A549 (cell line): ENCODE results near the gene COL3A1. TPM values are rescaled to one million over a fixed set of nuclear protein-coding genes. Genes with fewer than 3 reads are reported as not detected.

Experiments
- ATAC-seq, 2 experiments: fragments of 200-7000 bp in 1 of 2; fragments of >200 bp in 1 of 2; cut with Nextera tagmentation in 1 of 2; cut with Tn5 transposase in 1 of 2; 3 replicates each; pipeline versions ENCODE4 v1.8.0 to v1.9.1; 2018 to 2020; ENCODE audit warnings: mild to moderate bottlenecking in 1 of 2, moderate library complexity in 1 of 2
- CTCF ChIA-PET: fragments of 300-600 bp; sonication (Branson Sonifier 250); formaldehyde crosslinking; extraction: SDS; loops from one replicate; lab custom pipeline; 2021; ENCODE audit warnings: antibody characterized with exemption, inconsistent platforms; lab: Yijun Ruan, JAX
- POLR2A ChIA-PET: fragments of 350-600 bp; formaldehyde crosslinking; extraction: SDS; loops from one replicate; lab custom pipeline; 2021; ENCODE audit warnings: antibody characterized with exemption, inconsistent platforms; lab: Yijun Ruan, JAX
- DNase-seq, 2 experiments: peaks; one replicate each; pipeline versions ENCODE4 v3.0.0 to v3.0.0-alpha.2; 2011 to 2016; ENCODE audit warnings: low read depth in 1 of 2, low spot score in 1 of 2
- FAIRE-seq: peaks from 2 replicates; lab custom pipeline; 2011; peaks lifted over from hg19 to GRCh38; lab: Jason Lieb, UNC
- H3K27ac ChIP-seq, 2 experiments: fragments of >200 bp; sonication (Bioruptor Twin); formaldehyde crosslinking; 3 replicates each; pipeline ENCODE4 v1.5.1; 2016 to 2017
- H3K4me1 ChIP-seq: fragments of >200 bp; sonication (Bioruptor Twin); formaldehyde crosslinking; 3 replicates; pipeline ENCODE4 v1.6.1; 2016
- H3K4me2 ChIP-seq: fragments of >200 bp; sonication (Bioruptor Twin); formaldehyde crosslinking; 3 replicates; pipeline ENCODE4 v1.6.1; 2016
- H3K4me3 ChIP-seq: fragments of >200 bp; sonication (Bioruptor Twin); formaldehyde crosslinking; 3 replicates; pipeline ENCODE4 v1.5.1; 2016
- H3K9me3 ChIP-seq: fragments of >200 bp; sonication (Bioruptor Twin); formaldehyde crosslinking; 3 replicates; pipeline ENCODE4 v1.6.1; 2016
- BHLHE40 ChIP-seq: IDR thresholded peaks from 2 replicates; pipeline ENCODE4 v1.6.1; 2012; ENCODE audit warnings: low read depth, low read length, inconsistent platforms
- CEBPB ChIP-seq, 2 experiments: fragments of >200 bp in 1 of 2; sonication (Bioruptor Twin) in 1 of 2; formaldehyde crosslinking in 1 of 2; IDR thresholded peaks; 2 replicates each; pipeline ENCODE4 v1.6.1; 2012 to 2016
- CHD2 ChIP-seq: fragments of 150-350 bp; IDR thresholded peaks from 2 replicates; pipeline ENCODE4 v1.6.1; 2014; ENCODE audit warnings: low read length; ENCODE audit not compliant: partially characterized antibody
- CTCF ChIP-seq: fragments of >200 bp; sonication (Bioruptor Twin); formaldehyde crosslinking; IDR thresholded peaks from 3 replicates; pipeline ENCODE4 v1.5.1; 2016
- EHF ChIP-seq: fragments of 250-450 bp; sonication (Bioruptor Pico); IDR thresholded peaks from 2 replicates; pipeline ENCODE4 v1.5.0; 2020; ENCODE audit warnings: mild to moderate bottlenecking
- ELK1 ChIP-seq: fragments of 150-350 bp; IDR thresholded peaks from 2 replicates; pipeline ENCODE4 v1.6.1; 2014; ENCODE audit warnings: low read depth, mild to moderate bottlenecking, low read length
- ESRRA ChIP-seq: fragments of 150-350 bp; IDR thresholded peaks from 2 replicates; pipeline ENCODE4 v1.6.1; 2014; ENCODE audit warnings: mild to moderate bottlenecking, low read length, borderline replicate concordance
- GATA3 ChIP-seq: IDR thresholded peaks from 2 replicates; pipeline ENCODE4 v1.6.1; 2012; ENCODE audit warnings: borderline replicate concordance
- HEYL ChIP-seq: fragments of 250-450 bp; sonication (Bioruptor Pico); IDR thresholded peaks from 2 replicates; pipeline ENCODE4 v1.8.0; 2021; ENCODE audit warnings: mild to moderate bottlenecking, moderate library complexity
- HOXA7 ChIP-seq: fragments of 250-450 bp; sonication (Bioruptor Pico); IDR thresholded peaks from 2 replicates; pipeline ENCODE4 v1.5.0; 2020; ENCODE audit warnings: mild to moderate bottlenecking, moderate library complexity
- KDM1A ChIP-seq: fragments of 200-600 bp; sonication (generic); IDR thresholded peaks from 2 replicates; pipeline ENCODE4 v1.6.1; 2016; ENCODE audit warnings: low read depth, mild to moderate bottlenecking
- NR3C1 ChIP-seq: fragments of >200 bp; sonication (Bioruptor Twin); formaldehyde crosslinking; IDR thresholded peaks from 3 replicates; pipeline ENCODE4 v1.6.1; 2017
- PBX3 ChIP-seq: IDR thresholded peaks from 2 replicates; pipeline ENCODE4 v1.6.1; 2012
- RAD21 ChIP-seq, 2 experiments: fragments of >200 bp in 1 of 2; sonication (Bioruptor Twin) in 1 of 2; formaldehyde crosslinking in 1 of 2; IDR thresholded peaks in 1 of 2; conservative IDR thresholded peaks in 1 of 2; 2 replicates in 1 of 2; 3 replicates in 1 of 2; pipeline ENCODE4 v1.6.1; 2012 to 2018; ENCODE audit warnings: inconsistent platforms in 1 of 2
- RFX5 ChIP-seq: fragments of 450-650 bp; IDR thresholded peaks from 2 replicates; pipeline ENCODE4 v1.7.1; 2014; ENCODE audit warnings: antibody characterized with exemption, mild to moderate bottlenecking, moderate library complexity
- RNF2 ChIP-seq: fragments of 200-600 bp; sonication (generic); IDR thresholded peaks from 2 replicates; pipeline ENCODE4 v1.6.1; 2016; ENCODE audit warnings: low read depth, mild to moderate bottlenecking, antibody characterized with exemption, moderate library complexity, borderline replicate concordance
- TP53 ChIP-seq: fragments of 250-450 bp; sonication (Bioruptor Pico); IDR thresholded peaks from 2 replicates; pipeline ENCODE4 v1.5.0; 2021; ENCODE audit warnings: mild to moderate bottlenecking, moderate library complexity
- USF2 ChIP-seq: fragments of 450-650 bp; IDR thresholded peaks from 2 replicates; pipeline ENCODE4 v1.6.1; 2014; ENCODE audit warnings: antibody characterized with exemption
- ZFP36 ChIP-seq: fragments of 450-650 bp; IDR thresholded peaks from 2 replicates; pipeline ENCODE4 v1.6.1; 2014; ENCODE audit warnings: borderline replicate concordance; ENCODE audit not compliant: partially characterized antibody
- ZSCAN20 ChIP-seq: fragments of 250-450 bp; sonication (Bioruptor Pico); IDR thresholded peaks from 2 replicates; pipeline ENCODE4 v1.8.0; 2022; ENCODE audit warnings: mild to moderate bottlenecking, moderate library complexity
- WGBS: methylation state at CpG from one replicate; pipeline ENCODE4 v1.1.6; 2017; ENCODE audit errors: missing lambda C conversion rate; 5-methylcytosine and 5-hydroxymethylcytosine counted together
- polyA plus RNA-seq, 4 experiments: library from polyadenylated mRNA; depleted of rRNA in 3 of 4; stranded (reverse); fragments of >200 nt; fragmentation: RNase III in 1 of 4; extraction: RNeasy Plus Mini Kit Qiagen cat#74134 plus additional on column Dnase treatment in 1 of 4; gene quantifications; 2 replicates in 3 of 4; 3 replicates in 1 of 4; pipeline ENCODE4 v1.2.3, GENCODE V29; 2011 to 2017
- TF ChIP-seq, protein P1 (sequence below): IDR thresholded peaks from 2 replicates; pipeline ENCODE4 v1.6.1; 2012

COL3A1 gene
- polyA plus RNA-seq, 2 of the 4 experiments (the other 2 are of a cell fraction), result 0.70 to 3.2 TPM

DNA sequence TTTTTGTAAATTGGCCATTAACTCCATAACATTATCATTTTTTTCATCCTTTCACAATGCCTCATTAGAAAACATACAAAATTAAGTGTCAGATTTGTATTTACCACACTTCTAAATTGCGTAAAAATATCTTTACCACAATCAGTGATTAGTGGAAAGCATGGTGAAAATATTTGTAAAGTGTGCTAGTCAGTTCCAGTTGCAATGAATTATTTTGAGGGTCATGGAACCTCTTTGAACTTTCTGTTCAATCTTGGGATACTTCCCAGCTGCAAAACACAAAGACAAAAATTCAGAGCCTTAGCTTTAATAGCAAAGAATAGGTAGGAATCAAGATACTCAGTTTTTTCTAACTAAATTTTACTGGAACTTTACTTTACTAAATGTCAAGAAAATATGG is 4.0 kb upstream of the COL3A1 start (continued):
- no peak for TF ChIP-seq ZSCAN20 (CRISPR knock-in tag)
- no peak for TF ChIP-seq RNF2
- TF ChIP-seq, all 56 proteins: peak for 0

GRCh38 chr2:188971432-188971861 is 2.7 kb upstream of the COL3A1 start:
- Histone ChIP-seq H3K4me3 (no peak overlapping the region), H3K4me1 (0 out of 3 replicates have a peak, but pooled peaks cover 10% of the 10 kb centered on the region), H3K9me3 (no peaks in the 10 kb centered on the region), H3K4me2 (no peak overlapping the region), H3K27ac (no peak overlapping the region)
- TF ChIP-seq TP53 (CRISPR knock-in tag) (no peak), RFX5 (no peak), PBX3 (no peak), ZSCAN20 (CRISPR knock-in tag) (no peak)
- DNase-seq, result no peak
- ATAC-seq, result no peak
- CTCF ChIA-PET, result no interaction called here
- no peak for FAIRE-seq
- WGBS, result 88% methylated on average over 1 of the region's 1 CpG
- POLR2A ChIA-PET, result no interaction called here

DNA sequence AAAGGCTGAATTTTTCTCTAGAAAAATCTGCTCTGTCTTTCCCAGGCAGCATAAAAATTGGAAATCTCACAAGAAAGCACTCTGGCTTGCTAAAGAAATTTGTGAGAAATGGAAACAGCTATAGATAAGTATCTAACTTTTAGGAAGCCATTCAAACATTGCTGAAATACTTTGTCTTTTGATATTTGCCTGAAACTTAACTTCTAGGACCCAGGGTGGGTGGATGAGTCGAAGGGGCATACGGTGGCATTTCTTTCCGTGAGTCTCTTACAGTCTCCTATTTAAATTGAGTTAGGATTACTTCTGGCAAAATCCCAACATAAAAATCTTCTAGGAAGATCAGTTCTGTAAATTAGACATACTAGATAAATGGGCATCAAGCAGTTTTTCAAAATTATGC is 532 bp upstream of the COL3A1 start:
- Histone ChIP-seq H3K27ac (no peak overlapping the region), H3K9me3 (no peaks in the 10 kb centered on the region)
- DNase-seq, result no peak
- 76% methylated on average over 3 of the region's 3 CpGs for WGBS
- POLR2A ChIA-PET, result no interaction called here
- TF ChIP-seq RFX5, result no peak
- TF ChIP-seq EHF (CRISPR knock-in tag), result no peak
- TF ChIP-seq CHD2, result no peak
- TF ChIP-seq HOXA7 (CRISPR knock-in tag), result no peak
- TF ChIP-seq USF2, result no peak
- TF ChIP-seq CEBPB (IDR thresholded peaks at IDR 0.05), result no peak
- TF ChIP-seq RAD21 (conservative IDR thresholded peaks at IDR 0.05 in 1 of 2, IDR thresholded peaks at IDR 0.05 in 1 of 2), result no peak
- no peak for TF ChIP-seq HEYL
- TF ChIP-seq, all 56 proteins: peak for 0
- H3K4me3 ChIP-seq, result no peak overlapping the region
- no peak overlapping the region for H3K4me2 ChIP-seq
- peaks cover 13% of the 10 kb centered on the region; the same call in 1 of the 3 replicates for H3K4me1 ChIP-seq
- ATAC-seq, result no peak
- CTCF ChIA-PET, result no interaction called here
- FAIRE-seq, result no peak

DNA sequence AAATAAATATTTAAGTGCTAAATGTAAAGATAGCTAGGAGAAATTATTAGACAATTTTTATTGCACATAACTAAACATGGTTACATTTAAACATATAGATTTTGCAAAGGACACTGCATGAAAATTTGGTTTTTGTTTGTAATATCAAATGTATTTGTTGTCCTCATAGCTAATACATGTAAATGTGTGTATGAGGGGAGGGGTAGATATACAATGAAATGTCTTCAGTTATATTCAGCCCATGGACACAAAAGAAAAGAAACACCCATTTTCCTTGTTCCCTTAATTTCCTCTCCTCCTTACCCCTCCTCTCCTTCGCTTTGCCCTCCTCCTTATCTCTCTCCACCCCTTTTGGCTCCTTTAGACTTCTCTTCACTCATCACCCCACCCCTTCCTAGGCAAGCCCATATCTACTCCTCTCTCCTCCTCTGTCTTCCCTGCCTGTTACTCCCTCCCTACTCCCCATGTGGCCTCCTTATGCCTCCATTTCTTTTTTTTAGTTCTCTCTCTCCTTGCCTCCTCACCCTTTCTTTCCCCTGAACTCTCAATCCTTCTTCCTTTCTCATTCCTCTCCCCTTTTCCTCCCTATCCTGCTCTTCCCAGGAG is 1.4 kb downstream of the COL3A1 start:
- CTCF ChIA-PET, result no interaction called here
- H3K4me3 ChIP-seq, result no peak overlapping the region
- H3K9me3 ChIP-seq, result no peaks in the 10 kb centered on the region
- peak overlapping the region in 1 of 2 experiments; percentile 11; a peak in 1 of 6 replicates for H3K27ac ChIP-seq
- no peak overlapping the region for H3K4me2 ChIP-seq
- POLR2A ChIA-PET, result no interaction called here
- peak; percentile 17 to 54; a peak in 4 of 6 replicates for ATAC-seq
- DNase-seq, result no peak
- H3K4me1 ChIP-seq, result peaks cover 15% of the 10 kb centered on the region; the same call in 2 of the 3 replicates
- WGBS, result 77% methylated on average over 1 of the region's 1 CpG
- TF ChIP-seq ZFP36 (no peak), NR3C1 (no peak), ELK1 (no peak), RFX5 (no peak), ESRRA (no peak), BHLHE40 (no peak), GATA3 (no peak), CTCF (no peak), KDM1A (no peak)
- TF ChIP-seq, protein P1, sequence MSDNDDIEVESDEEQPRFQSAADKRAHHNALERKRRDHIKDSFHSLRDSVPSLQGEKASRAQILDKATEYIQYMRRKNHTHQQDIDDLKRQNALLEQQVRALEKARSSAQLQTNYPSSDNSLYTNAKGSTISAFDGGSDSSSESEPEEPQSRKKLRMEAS, result no peak
- FAIRE-seq, result no peak
